Effector memory CD4-positive, alpha-beta T cell (primary cell): ENCODE measurements around the gene PURB.
A peak's percentile ranks its signal among the peaks of the same experiment; 100 is the strongest.

Experiments used
- DNase-seq, 3 donors: peaks; one replicate each; pipeline ENCODE4 v3.0.0-alpha.2; 2020
- H3K27ac ChIP-seq: 2 replicates; pipeline ENCODE4 v1.7.0; 2013; ENCODE audit warnings: mild to moderate bottlenecking, low read length, moderate library complexity; ENCODE audit not compliant: insufficient read depth, poor library complexity, severe bottlenecking
- H3K27me3 ChIP-seq: replicated peaks from 2 replicates; pipeline ENCODE4 v1.7.0; 2013; ENCODE audit warnings: mild to moderate bottlenecking, low read length; ENCODE audit not compliant: insufficient read depth, control insufficient read depth, poor library complexity, severe bottlenecking
- H3K36me3 ChIP-seq: 2 replicates; pipeline ENCODE4 v1.7.0; 2013; ENCODE audit warnings: mild to moderate bottlenecking, low read length, moderate library complexity; ENCODE audit not compliant: control insufficient read depth, insufficient read depth
- H3K4me1 ChIP-seq: 2 replicates; pipeline ENCODE4 v1.7.0; 2013; ENCODE audit warnings: low read length, mild to moderate bottlenecking; ENCODE audit not compliant: control insufficient read depth, insufficient read depth, poor library complexity, severe bottlenecking
- H3K4me3 ChIP-seq: 2 replicates; pipeline ENCODE4 v1.7.0; 2013; ENCODE audit warnings: low read length, low read depth, mild to moderate bottlenecking; ENCODE audit not compliant: insufficient read depth, poor library complexity, severe bottlenecking
- H3K9me3 ChIP-seq: 2 replicates; pipeline ENCODE4 v1.7.0; 2013; ENCODE audit warnings: mild to moderate bottlenecking, low read length, moderate library complexity; ENCODE audit not compliant: control insufficient read depth

Gene PURB

DNA sequence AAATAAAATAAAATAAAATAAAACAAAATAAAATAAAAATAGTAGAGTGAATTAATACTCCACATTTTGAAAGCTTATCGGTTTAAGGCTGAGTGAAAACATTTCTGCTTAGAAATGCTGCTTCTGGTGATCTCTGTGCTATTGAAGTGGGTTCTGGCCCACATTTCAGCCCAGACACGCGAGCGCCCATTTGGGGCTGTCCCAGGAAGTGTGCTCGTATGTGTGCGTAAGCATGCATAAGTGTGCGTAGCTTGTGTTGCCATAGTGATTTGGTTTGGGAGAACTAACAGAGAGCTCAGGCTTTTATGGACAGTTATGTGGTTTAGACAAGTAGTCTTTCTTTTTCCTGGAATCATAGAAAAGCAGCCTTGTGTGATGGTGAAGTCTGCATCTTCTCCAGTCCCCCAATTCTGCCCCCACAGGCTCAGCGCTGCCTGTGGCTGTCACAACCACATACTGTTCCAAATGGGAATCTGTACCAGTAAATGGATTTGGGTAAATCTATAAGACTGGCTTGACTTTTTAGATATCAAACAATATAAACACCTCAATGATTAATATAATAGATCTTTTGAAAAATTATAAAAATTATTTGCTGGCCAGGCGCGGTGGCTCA, 29.8 kb upstream of the PURB start:
- Histone ChIP-seq H3K27me3 (no peaks in the 10 kb centered on the region), H3K9me3 (no peaks in the 10 kb centered on the region), H3K27ac (peak overlapping the region; percentile 53)

DNA sequence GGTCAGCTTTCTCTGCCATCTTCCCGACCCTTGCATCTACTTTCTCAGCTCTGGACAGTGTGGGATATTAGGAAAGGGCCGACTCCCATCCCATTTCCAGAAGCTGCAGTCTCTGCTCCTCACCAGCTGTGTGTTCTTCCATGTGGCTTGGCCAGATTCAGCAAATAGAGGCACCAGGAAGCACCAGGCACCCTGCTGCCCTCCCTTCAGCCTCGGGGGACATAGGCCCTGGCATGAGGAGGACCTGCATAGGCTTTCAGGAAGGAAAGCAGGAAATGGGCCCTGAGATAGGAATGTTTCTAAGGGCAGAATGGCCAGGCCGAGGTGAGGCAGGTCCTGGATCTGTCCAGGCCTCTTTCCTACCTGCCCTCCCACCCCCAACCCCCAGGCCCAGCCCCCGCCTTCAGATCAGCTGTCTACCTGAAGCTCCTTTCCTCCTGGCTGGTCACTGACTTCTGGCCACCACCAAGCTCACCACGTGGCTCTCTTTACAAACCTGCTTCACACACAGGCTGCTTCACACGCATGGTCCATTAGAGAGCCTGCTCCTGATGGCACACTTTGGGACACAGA, 27.5 kb upstream of the PURB start:
- Histone ChIP-seq H3K27me3 (no peaks in the 10 kb centered on the region), H3K4me3 (no peak overlapping the region), H3K9me3 (no peaks in the 10 kb centered on the region), H3K4me1 (no peaks in the 10 kb centered on the region), H3K36me3 (no peaks in the 10 kb centered on the region), H3K27ac (no peak overlapping the region)
- no peak for DNase-seq

More for the DNA sequence above, 29.8 kb upstream of the PURB start:
- DNase-seq = peak; percentile 5 to 66 (median 51)
- Histone ChIP-seq H3K36me3 (no peaks in the 10 kb centered on the region), H3K4me3 (no peak overlapping the region), H3K4me1 (no peaks in the 10 kb centered on the region)

DNA sequence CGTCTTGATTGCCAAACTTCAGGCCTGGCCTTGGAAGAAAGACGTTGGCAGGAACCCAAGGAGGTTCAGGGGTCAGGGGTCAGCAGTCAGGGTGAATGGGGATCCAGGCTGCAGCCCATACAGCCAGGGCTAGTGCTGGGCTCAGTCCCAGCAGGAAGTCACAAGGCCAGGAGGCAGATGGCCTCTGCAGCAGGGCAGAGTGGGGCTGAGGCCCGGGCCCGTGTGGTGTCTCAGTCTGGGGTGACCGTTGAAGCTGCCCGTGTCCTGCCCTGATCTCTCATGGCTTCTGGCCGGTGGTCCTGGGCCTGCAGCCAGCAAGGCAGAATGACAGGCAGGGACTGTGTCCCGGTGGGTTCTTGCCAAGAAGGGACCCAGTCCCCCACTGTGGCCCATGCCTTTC, 26.6 kb upstream of the PURB start:
- H3K27ac ChIP-seq = no peak overlapping the region
- H3K9me3 ChIP-seq = no peaks in the 10 kb centered on the region
- no peak for DNase-seq
- no peak overlapping the region for H3K4me3 ChIP-seq
- H3K36me3 ChIP-seq = no peaks in the 10 kb centered on the region
- no peaks in the 10 kb centered on the region for H3K4me1 ChIP-seq
- no peaks in the 10 kb centered on the region for H3K27me3 ChIP-seq

DNA sequence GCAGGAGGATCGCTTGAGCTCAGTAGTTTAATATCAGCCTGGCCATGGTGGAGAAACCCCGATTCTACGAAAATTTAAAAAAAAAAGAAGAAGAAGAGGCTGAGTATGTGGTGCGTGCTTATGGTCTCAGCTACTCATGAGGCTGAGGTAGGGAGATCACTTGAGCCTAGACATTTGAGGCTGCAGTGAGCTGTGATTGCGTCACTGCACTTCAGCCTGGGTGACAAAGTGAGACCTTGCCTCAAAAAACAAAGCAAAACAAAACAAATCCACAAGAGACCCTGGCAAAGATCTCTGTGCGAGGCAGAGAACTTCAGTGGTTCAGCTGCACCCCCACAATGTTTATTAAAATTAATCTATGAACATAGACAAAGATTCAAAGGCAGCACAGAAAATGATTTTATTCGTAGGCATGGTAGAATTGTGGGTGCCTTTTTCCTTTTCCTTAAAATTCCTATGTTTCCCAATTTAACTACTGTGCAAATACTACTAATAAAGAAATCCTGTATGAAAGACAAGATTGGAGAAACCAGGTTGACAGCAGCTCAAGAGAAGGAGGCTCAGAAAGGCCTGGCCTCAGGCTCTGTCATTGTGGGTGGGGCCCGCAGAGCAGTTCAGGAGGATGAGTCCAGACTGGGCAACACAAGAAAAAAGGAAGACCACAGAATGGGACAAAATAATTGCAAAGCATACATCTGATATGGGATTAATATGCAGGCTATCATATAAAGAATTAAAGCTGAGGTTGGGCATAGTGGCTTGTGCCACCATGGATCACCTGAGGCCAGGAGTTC, 24.5 kb upstream of the PURB start:
- Histone ChIP-seq H3K27ac (no peak overlapping the region), H3K4me1 (no peaks in the 10 kb centered on the region), H3K9me3 (no peaks in the 10 kb centered on the region), H3K27me3 (no peaks in the 10 kb centered on the region), H3K36me3 (no peaks in the 10 kb centered on the region), H3K4me3 (no peak overlapping the region)
- DNase-seq = no peak

DNA sequence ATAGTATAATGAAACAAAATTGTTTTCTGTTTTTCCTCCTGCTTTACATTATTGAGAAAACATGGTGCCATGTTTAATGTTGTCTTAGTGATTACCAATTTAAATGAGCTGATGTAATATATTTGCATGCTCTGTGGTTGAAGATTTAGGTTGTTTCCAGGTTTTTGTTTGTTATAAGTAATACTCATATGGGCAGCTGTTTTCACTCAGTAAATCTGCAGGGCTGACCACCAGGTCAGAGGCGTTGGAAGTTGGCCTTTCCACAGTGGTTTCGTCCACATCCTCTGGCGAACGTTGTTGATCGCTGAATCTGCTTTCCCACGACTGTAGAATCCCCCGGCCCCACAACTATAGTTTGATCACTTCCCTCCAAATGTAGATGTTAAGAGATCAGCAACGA, 21.6 kb upstream of the PURB start:
- H3K4me3 ChIP-seq = no peak overlapping the region
- no peak for DNase-seq
- no peaks in the 10 kb centered on the region for H3K9me3 ChIP-seq
- H3K27ac ChIP-seq = no peak overlapping the region
- H3K36me3 ChIP-seq = no peaks in the 10 kb centered on the region
- H3K27me3 ChIP-seq = no peaks in the 10 kb centered on the region
- no peaks in the 10 kb centered on the region for H3K4me1 ChIP-seq

DNA sequence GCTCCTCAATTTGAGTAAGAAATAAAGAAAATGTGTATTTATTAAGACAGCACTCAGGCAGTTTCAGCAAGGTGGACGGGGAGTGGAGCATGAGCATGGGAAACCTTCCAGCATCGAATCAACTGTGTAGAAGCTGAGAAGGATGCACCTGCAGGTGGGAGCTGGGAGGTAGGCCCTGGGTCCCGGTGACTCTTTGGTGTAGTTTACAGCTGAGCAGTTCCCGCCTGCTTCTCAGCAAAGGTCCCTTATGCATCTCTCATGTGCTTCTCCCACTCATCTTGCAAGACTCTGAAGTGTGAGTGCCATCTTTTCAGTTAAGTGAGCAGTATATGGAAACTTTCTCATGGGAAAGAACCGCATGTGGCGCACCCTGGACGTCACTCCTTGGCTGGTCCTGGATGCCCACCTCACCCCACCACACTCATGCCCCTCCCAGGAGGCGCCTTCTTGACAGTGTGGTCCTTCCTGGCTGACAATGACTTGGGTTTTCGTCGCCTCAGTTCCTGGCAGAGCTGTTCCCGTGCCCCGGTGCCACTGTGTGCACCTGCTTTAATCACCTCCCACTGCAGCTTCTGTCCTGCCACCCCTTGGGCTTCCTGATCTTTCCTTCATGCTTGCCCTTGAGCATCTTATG, 19.8 kb upstream of the PURB start:
- Histone ChIP-seq H3K27ac (no peak overlapping the region), H3K4me3 (no peak overlapping the region), H3K36me3 (no peaks in the 10 kb centered on the region), H3K9me3 (no peaks in the 10 kb centered on the region), H3K4me1 (no peaks in the 10 kb centered on the region), H3K27me3 (no peaks in the 10 kb centered on the region)
- DNase-seq = no peak

DNA sequence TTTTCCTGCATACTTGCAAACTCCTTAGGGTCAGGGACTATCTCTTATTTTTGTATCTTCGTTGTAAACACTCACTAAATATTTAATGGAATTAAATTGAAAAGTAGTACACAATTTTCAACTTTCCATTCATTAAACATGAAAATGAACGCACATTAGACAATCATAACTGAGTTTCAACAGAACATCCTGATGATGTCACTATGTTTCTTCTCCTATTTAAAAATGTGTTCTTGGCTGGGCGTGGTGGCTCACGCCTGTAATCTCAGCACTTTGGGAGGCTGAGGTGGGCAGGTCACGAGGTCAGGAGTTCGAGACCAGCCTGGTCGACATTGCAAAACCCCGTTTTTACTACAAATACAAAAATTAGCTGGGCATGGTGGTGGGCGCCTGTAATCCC, 14.1 kb upstream of the PURB start:
- H3K36me3 ChIP-seq = no peaks in the 10 kb centered on the region
- H3K27ac ChIP-seq = no peak overlapping the region
- no peak overlapping the region for H3K4me3 ChIP-seq
- H3K9me3 ChIP-seq = no peaks in the 10 kb centered on the region
- no peak for DNase-seq
- H3K4me1 ChIP-seq = no peaks in the 10 kb centered on the region
- no peaks in the 10 kb centered on the region for H3K27me3 ChIP-seq

DNA sequence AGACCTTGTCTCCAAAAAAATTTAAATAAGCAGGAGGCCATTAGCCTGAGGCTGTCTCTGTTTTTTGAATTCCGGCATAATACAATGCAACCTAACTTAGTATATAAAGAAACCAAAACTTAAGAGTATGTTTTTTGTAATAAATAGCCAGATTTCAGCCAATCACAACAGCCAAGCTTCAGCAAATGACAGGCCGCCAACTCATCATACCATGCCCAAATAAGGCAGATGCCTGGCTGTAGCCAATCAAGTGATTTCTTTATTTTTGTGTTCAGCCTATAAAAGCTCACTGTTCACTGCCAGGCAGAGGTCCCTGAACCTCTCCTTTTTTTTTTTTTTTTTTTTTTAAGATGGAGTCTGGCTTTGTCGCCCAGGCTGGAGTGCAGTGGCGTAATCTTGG, 12.7 kb upstream of the PURB start:
- Histone ChIP-seq H3K27me3 (no peaks in the 10 kb centered on the region), H3K4me1 (no peaks in the 10 kb centered on the region), H3K4me3 (no peak overlapping the region), H3K9me3 (no peaks in the 10 kb centered on the region), H3K27ac (no peak overlapping the region), H3K36me3 (no peaks in the 10 kb centered on the region)
- no peak for DNase-seq

DNA sequence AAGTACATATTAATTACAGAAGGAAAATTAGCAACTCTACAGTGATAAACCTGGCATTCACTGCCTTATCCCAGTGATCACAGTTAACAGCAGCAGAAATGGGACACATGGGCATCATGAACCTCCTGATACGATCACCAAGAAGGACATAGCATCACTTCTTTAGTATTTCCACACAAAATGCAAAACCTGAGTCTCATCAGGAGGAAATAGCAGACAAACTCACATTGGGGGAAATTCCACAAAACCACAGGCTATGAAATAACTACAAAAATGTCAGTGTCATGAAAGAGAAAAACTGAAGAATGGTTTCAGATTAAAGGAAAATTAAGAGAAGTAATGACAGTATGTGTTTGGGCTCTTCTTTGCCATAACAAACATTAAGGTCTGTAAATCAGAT, 12.0 kb upstream of the PURB start:
- H3K27ac ChIP-seq = no peak overlapping the region
- H3K27me3 ChIP-seq = no peaks in the 10 kb centered on the region
- no peaks in the 10 kb centered on the region for H3K36me3 ChIP-seq
- no peaks in the 10 kb centered on the region for H3K9me3 ChIP-seq
- no peaks in the 10 kb centered on the region for H3K4me1 ChIP-seq
- DNase-seq = no peak
- H3K4me3 ChIP-seq = no peak overlapping the region
